GM23248 (cell line): ENCODE results near the gene ABCC1.

Experiments used
- EZH2 ChIP-seq: fragments of 200-600 bp; sonication (generic); IDR thresholded peaks from 2 replicates; pipeline ENCODE4 v1.6.1; 2018; ENCODE audit warnings: antibody characterized with exemption, mild to moderate bottlenecking; ENCODE audit not compliant: insufficient read depth, poor library complexity, severe bottlenecking
- EZH2phosphoT487 ChIP-seq: fragments of 200-600 bp; sonication (generic); IDR thresholded peaks from 2 replicates; pipeline ENCODE4 v1.6.1; 2018; ENCODE audit warnings: antibody characterized with exemption, moderate library complexity, mild to moderate bottlenecking, low read depth; ENCODE audit not compliant: insufficient read depth

- TF ChIP-seq EZH2phosphoT487 (no peak), EZH2 (no peak)
These were observed 195.0 kb downstream of the ABCC1 start for GRCh38 chr16:16144416-16144815.
